SJSA1 (cell line): ENCODE measurements around the gene ZSCAN18. TPM values are rescaled to one million over a fixed set of nuclear protein-coding genes. Genes with fewer than 3 reads are reported as not detected.
"Not testable (repeated sequence)": the region's sequence is repeated elsewhere in the genome, so short reads cannot be mapped to it uniquely, and the experiment has no call there.

ENCODE experiments used
- DNase-seq, 2 experiments: peaks; one replicate each; pipeline ENCODE4 v3.0.0-alpha.2; 2015 to 2020; ENCODE audit warnings: low spot score in 2 of 2, low read depth in 1 of 2
- H3K27ac ChIP-seq: fragments of 250-450 bp; sonication (Bioruptor Pico); 2 replicates; pipeline ENCODE4 v1.5.1; 2020; ENCODE audit warnings: mild to moderate bottlenecking, moderate library complexity
- H3K27me3 ChIP-seq: fragments of 250-450 bp; sonication (Bioruptor Pico); replicated peaks from 2 replicates; pipeline ENCODE4 v1.5.1; 2020; ENCODE audit warnings: mild to moderate bottlenecking, moderate library complexity
- H3K36me3 ChIP-seq: fragments of 250-450 bp; sonication (Bioruptor Pico); 2 replicates; pipeline ENCODE4 v1.5.1; 2020; ENCODE audit warnings: mild to moderate bottlenecking
- H3K4me1 ChIP-seq: fragments of 250-450 bp; sonication (Bioruptor Pico); replicated peaks from 2 replicates; pipeline ENCODE4 v1.6.1; 2021; ENCODE audit warnings: mild to moderate bottlenecking
- H3K4me3 ChIP-seq: fragments of 250-450 bp; sonication (Bioruptor Pico); 2 replicates; pipeline ENCODE4 v1.5.1; 2020; ENCODE audit warnings: mild to moderate bottlenecking
- H3K9me3 ChIP-seq: fragments of 250-450 bp; sonication (Bioruptor Pico); replicated peaks from 2 replicates; pipeline ENCODE4 v1.5.1; 2020; ENCODE audit warnings: mild to moderate bottlenecking
- total RNA-seq: library from RNA; depleted of rRNA; stranded (reverse); fragments of >200 nt; shearing (Covaris generic); gene quantifications from 2 replicates; pipeline ENCODE4 v1.2.3, GENCODE V29; 2014; rRNA removed

The ZSCAN18 gene, protein sequence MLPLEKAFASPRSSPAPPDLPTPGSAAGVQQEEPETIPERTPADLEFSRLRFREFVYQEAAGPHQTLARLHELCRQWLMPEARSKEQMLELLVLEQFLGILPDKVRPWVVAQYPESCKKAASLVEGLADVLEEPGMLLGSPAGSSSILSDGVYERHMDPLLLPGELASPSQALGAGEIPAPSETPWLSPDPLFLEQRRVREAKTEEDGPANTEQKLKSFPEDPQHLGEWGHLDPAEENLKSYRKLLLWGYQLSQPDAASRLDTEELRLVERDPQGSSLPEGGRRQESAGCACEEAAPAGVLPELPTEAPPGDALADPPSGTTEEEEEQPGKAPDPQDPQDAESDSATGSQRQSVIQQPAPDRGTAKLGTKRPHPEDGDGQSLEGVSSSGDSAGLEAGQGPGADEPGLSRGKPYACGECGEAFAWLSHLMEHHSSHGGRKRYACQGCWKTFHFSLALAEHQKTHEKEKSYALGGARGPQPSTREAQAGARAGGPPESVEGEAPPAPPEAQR
- total RNA-seq, result 0.26 TPM in 1 of 2 replicates, not detected in the other

DNA sequence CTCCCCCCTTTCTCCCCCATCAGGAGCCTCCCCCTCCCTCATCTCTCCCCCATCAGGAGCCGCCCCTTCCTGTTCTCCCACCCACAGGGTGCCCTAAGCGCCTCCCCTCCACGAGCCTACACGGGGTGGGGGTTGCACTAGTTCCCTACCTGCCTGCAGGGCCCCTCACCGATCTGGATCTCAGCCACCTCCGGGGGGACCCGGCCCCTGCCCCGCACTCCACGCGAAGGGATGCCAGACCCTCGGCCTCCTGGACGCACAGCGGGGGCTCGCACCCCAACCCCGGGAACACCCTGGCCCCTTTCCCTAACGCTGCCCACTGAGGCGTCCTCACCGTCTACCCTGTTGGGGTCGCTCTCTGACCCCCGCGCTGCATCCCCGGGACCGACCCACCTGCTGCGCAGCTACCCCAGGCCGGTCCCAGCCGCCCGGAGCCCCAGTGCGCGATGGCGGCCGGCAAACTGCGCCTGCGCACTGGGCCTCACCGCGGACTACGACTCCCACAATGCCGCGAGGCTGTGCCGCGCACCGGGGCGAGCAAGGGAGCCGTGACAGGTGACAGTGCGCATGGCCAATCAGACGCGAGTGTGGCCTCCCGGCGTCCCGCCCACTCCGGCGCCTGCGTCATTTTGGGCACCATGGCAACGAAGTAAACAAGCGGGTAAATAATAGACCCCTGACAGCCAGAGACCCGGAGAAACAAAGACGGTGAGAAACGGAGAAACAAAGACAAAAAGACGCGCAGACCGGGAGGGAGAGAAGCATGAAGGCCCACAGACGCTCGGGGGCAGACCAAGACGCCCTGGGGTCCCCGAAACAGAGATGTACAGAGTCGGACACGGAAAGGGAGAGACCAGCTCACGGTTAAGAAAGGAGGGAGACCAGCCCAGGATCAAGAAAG is at the start of gene ZSCAN18:
Gene ZSCAN18 (minus strand): TSS at position 451 of the 901 bp plus-strand sequence. CDS start 7,964 bp downstream, outside the sequence.
- Histone ChIP-seq H3K36me3 (no peaks in the 10 kb centered on the region), H3K27me3 (no peaks in the 10 kb centered on the region), H3K9me3 (peaks cover 16% of the 10 kb centered on the region), H3K4me3 (peak within 1 kb of the TSS; percentile 12; the same call in 1 of the 2 replicates), H3K27ac (no peak within 1 kb of the TSS), H3K4me1 (no peaks in the 10 kb centered on the region)
- no peak for DNase-seq

DNA sequence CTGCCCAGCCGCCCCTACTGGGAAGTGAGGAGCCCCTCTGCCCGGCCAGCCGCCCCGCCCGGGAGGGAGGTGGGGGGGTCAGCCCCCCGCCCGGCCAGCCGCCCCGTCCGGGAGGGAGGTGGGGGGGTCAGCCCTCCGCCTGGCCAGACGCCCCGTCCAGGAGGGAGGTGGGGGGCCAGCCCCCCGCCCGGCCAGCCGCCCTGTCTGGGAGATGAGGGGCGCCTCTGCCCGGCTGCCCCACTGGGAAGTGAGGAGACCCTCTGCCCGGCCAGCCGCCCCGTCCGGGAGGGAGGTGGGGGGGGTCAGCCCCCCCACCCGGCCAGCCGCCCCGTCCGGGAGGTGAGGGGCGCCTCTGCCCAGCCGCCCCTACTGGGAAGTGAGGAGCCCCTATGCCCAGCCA is 49.4 kb upstream of the ZSCAN18 start:
- Histone ChIP-seq H3K9me3 (peaks cover 39% of the 10 kb centered on the region), H3K36me3 (peaks cover 12% of the 10 kb centered on the region)
- not testable (repeated sequence) for H3K27ac ChIP-seq, H3K27me3 ChIP-seq, DNase-seq, H3K4me3 ChIP-seq, H3K4me1 ChIP-seq

DNA sequence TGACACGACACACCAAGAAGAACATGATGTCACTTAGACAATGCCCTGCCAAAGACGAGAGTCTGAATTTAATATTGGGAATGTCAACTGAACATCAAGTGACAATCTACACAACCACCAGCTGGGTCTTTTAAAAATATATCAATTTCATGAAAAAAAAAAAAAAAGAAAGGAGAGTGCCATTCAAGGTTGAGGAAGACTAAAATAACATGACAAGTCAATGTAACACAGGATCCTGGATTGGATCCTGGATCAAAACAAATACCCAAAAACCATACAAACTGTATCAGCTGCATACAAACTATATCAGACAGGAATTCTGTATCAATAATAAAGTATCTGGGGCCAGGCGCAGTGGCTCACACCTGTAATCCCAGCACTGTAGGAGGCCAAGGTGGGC is 47.8 kb upstream of the ZSCAN18 start:
- peaks cover 23% of the 10 kb centered on the region for H3K36me3 ChIP-seq
- H3K4me1 ChIP-seq, result no peaks in the 10 kb centered on the region
- no peak for DNase-seq
- no peak overlapping the region for H3K4me3 ChIP-seq
- no peak overlapping the region for H3K27ac ChIP-seq
- H3K9me3 ChIP-seq, result peaks cover 35% of the 10 kb centered on the region
- H3K27me3 ChIP-seq, result no peaks in the 10 kb centered on the region

DNA sequence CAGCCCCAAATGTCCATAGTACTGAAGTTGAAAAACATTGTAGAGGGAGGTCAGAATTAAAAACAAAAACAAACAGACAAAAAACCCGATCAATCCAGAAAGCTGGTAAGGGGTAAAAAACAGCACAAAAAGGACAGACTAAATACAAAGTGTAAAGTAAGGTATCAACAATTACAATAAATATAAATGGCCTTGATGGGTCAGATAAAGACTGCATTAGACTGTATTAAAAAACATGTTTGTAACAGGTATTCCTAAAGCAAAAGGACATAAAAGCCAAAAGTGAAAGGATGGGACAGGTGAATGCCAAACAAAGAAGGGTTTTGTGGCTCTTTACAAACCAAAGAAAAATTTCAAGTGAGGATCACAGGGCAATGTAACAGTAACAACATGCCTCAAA is 36.2 kb upstream of the ZSCAN18 start:
- no peaks in the 10 kb centered on the region for H3K4me1 ChIP-seq
- DNase-seq, result no peak
- peaks cover 31% of the 10 kb centered on the region for H3K9me3 ChIP-seq
- no peak overlapping the region for H3K4me3 ChIP-seq
- no peaks in the 10 kb centered on the region for H3K27me3 ChIP-seq
- H3K36me3 ChIP-seq, result peaks cover 57% of the 10 kb centered on the region
- H3K27ac ChIP-seq, result no peak overlapping the region

DNA sequence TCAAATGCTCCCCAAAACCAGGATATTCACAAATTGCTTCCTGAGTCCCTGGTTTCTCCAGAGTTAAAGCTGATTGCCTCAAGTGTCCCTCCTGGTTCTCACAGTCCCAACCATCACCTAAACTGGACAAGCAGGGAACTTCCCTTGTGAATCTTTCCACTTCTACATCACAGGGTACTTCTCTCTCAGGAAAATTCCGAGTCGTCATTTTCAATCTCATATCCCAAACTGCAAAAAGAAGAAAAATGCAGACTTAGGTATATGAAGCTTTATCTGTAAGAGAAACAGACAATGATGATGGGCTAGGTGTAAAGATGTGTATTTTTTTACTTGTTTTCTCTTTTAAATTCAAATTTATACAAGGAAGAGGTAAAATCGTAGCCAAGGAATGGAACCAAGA is 31.3 kb upstream of the ZSCAN18 start:
- Histone ChIP-seq H3K36me3 (peaks cover 63% of the 10 kb centered on the region), H3K27me3 (no peaks in the 10 kb centered on the region), H3K4me1 (no peaks in the 10 kb centered on the region), H3K4me3 (no peak overlapping the region), H3K27ac (no peak overlapping the region), H3K9me3 (peaks cover 55% of the 10 kb centered on the region)
- DNase-seq, result no peak

DNA sequence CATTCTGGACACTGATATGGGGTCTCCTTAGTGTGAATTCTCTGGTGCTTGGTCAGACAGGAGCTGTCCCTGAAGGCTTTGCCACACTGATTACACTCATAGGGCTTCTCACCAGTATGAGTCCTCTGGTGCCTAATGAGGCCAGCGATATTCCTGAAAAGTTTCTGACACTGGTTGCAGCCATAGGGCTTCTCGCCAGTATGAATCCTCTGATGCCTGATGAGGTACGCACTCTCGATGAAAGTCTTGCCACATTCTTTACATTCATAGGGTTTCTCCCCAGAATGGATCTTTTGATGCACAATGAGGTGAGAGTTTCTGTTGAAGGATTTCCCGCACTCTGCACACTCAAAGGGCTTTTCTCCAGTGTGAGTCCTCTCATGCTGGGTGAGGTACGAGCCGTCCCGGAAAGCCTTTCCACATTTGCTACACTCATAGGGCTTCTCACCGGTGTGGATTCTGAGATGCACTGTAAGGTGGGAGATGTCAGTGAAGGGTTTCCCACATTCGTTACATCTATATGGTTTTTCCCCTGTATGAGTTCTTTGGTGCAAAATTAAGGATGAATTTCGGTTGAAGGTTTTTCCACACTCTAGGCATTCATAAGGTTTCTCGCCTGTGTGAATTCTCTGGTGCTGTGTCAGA is 30.1 kb upstream of the ZSCAN18 start:
- no peaks in the 10 kb centered on the region for H3K4me1 ChIP-seq
- no peaks in the 10 kb centered on the region for H3K27me3 ChIP-seq
- no peak for DNase-seq
- H3K9me3 ChIP-seq, result peaks cover 60% of the 10 kb centered on the region
- H3K4me3 ChIP-seq, result no peak overlapping the region
- H3K36me3 ChIP-seq, result peaks cover 57% of the 10 kb centered on the region
- no peak overlapping the region for H3K27ac ChIP-seq

DNA sequence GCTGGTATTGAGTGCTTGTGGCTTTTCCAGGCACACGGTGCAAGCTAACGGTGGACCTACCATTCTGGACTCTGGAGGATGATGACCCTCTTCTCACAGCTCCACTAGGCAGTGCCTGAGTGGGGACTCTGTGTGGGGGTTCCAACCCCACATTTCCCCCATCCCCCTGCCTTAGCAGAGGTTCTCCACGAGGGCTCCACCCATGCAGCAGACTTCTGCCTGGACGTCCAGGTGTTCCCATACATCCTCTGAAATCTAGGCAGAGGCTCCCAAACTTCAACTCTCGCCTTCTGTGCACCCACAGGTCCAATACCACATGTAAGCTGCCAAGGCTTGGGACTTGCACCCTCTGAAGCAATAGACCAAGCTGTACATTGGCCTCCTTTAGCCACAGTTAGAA is 25.3 kb upstream of the ZSCAN18 start:
- Histone ChIP-seq H3K4me3 (no peak overlapping the region), H3K36me3 (peaks cover 17% of the 10 kb centered on the region), H3K27ac (no peak overlapping the region), H3K27me3 (no peaks in the 10 kb centered on the region), H3K4me1 (no peaks in the 10 kb centered on the region), H3K9me3 (peaks cover 58% of the 10 kb centered on the region)
- DNase-seq, result no peak

DNA sequence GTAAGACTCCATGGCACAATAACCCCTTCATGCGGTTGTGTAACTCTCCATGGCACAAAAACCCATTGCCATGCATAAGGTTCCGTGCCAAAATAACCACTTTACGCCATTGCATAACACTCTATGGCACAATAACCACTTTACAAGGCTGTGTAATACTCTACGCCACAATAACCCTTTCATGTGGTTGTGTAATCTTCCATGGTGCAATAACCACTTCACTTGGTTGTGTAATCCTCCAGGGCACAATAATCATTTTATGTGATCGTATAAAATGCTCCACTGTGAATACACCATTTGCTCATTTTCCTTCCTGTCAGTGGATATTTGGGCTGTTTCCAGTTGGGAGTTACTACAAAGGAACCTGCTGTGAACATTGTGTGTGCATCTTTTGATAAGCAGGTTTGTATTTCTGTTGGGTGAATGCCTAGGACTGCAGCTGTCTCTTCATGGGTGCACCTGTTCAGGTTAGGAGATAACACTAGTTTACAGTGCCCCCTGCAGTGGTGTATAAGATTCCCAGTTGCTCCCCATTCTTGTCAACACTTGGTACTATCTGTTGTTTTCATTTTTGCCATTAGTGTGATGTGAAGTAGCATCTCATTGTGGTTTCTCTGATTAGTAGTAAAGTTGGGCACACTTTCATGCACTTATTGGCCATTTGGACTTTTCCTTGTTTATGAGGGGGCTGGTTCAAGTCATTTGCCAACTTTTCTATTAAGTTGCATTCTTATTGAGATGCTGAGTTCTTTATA is 21.1 kb upstream of the ZSCAN18 start:
- Histone ChIP-seq H3K36me3 (no peaks in the 10 kb centered on the region), H3K9me3 (peaks cover 42% of the 10 kb centered on the region), H3K4me3 (no peak overlapping the region), H3K4me1 (no peaks in the 10 kb centered on the region), H3K27ac (no peak overlapping the region), H3K27me3 (no peaks in the 10 kb centered on the region)
- no peak for DNase-seq

DNA sequence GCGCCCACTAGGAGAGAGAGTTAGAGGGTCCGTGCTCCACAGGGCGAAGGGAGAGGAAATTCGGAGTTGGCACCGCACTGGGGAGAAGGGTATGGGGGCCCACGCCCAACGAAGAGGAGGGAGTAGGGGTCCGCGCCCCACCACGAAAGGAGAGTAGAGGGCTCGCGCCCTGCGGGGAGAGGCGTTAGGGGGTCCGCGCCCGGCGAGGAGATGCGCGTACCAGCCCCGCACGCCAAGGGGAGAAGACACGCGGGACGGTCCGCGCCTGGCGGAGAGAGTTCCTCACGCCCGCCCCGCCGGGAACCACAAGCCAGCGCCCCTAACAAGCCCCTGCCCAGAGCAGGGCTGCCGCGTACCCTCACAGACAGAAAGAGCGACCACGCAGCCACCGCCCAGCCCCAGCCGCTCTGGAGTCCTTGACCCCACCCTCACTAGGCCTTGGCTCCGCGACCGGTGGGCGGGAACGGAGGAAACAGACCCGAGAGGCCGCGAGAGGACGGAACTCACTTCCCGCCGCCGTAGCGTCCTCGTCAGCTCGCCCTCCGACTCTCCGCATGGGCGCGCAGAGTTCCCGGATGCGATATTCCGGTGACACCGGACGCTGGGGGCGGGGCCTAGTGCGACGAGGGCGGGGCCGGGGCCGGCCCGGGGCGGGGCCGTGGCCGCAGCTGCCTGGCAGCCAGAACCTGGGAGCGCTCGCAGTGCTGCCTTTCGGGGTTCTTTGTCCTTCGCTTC is 20.0 kb upstream of the ZSCAN18 start:
- Histone ChIP-seq H3K9me3 (peaks cover 36% of the 10 kb centered on the region), H3K4me3 (no peak overlapping the region), H3K36me3 (no peaks in the 10 kb centered on the region), H3K4me1 (no peaks in the 10 kb centered on the region), H3K27me3 (no peaks in the 10 kb centered on the region), H3K27ac (no peak overlapping the region)
- DNase-seq, result no peak

DNA sequence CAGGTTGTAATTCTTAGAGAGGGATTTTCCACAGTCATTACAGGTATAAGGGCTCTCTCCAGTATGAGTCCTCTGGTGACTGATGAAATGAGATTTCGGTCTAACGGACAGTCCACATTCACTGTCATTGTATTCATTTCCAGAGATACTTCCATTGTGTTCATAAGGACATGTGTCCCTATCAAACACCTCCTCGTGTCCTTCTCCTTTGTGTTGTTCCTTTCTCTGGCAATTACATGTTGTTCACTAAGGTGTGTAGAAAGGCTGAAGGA is 10.5 kb upstream of the ZSCAN18 start:
- Histone ChIP-seq H3K36me3 (no peaks in the 10 kb centered on the region), H3K4me3 (no peak overlapping the region), H3K27ac (no peak overlapping the region), H3K4me1 (no peaks in the 10 kb centered on the region), H3K9me3 (peaks cover 34% of the 10 kb centered on the region), H3K27me3 (no peaks in the 10 kb centered on the region)
- DNase-seq, result no peak

DNA sequence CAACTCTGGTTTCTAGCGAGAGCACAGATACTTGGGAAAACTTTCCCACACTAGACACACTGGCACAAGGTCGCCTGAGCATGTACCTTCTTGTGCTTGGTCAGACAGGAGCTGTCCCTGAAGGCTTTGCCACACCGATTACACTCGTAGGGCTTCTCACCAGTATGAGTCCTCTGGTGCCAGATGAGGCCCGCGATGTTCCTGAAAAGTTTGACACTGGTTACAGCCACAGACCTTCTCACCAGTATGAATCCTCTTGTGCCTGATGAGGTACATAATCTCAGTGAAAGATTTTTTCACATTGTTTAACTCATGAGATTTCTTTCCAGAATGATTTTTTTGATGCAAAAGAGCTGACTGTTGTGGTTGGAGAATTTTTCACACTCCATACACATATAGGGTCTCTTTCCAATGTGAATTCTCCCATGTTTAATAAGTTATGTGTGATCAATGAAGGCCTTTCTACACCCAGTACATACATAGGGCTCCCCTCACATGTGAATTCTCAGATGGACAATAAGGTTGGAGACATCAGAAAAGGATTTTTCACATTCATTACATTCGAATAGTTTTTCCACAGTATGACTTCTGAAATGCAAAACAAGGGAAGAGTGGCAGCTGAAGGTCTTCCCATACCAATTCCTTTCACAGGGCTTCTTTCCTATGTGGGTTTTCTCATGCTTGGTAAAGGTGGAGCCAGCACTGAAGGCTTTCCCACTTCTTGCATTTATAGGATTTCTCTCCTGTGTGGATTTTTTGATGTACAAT is 9.9 kb upstream of the ZSCAN18 start:
- Histone ChIP-seq H3K9me3 (peaks cover 39% of the 10 kb centered on the region), H3K4me3 (no peak overlapping the region), H3K4me1 (no peaks in the 10 kb centered on the region), H3K36me3 (no peaks in the 10 kb centered on the region), H3K27ac (no peak overlapping the region), H3K27me3 (no peaks in the 10 kb centered on the region)
- DNase-seq, result no peak

DNA sequence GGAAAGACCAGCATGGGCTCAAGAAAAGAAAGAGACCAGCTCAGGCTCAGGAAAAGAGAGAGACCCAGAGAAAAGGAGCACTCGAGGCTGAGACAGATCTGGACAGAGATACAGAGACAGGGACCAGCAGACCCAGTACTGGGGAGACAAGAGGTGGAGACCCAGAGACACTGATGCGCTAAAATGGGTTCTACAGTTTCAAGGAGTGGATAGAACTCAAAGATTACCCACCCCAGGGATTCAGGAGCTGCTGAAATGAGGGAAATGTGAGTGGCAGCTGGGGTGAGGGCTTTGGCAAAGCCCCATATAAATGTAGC is 609 bp upstream of the ZSCAN18 start:
- Histone ChIP-seq H3K9me3 (peaks cover 19% of the 10 kb centered on the region), H3K4me1 (no peaks in the 10 kb centered on the region), H3K36me3 (no peaks in the 10 kb centered on the region), H3K4me3 (no peak overlapping the region), H3K27ac (no peak overlapping the region), H3K27me3 (no peaks in the 10 kb centered on the region)
- DNase-seq, result no peak
